Vagina (tissue), 2 donors: ENCODE data around the gene KCNG2. TPM values are rescaled to one million over a fixed set of nuclear protein-coding genes. Genes with fewer than 3 reads are reported as not detected.
A peak's percentile ranks its signal among the peaks of the same experiment; 100 is the strongest.

Experiments used
- DNase-seq, 2 donors: peaks; one replicate each; pipeline ENCODE4 v3.0.0-alpha.2; 2017; ENCODE audit errors: extremely low spot score in 2 of 2
- H3K27ac ChIP-seq: fragments of 200-600 bp; sonication (generic); one replicate; pipeline ENCODE4 v1.5.1; 2019
- H3K27me3 ChIP-seq: fragments of 200-600 bp; sonication (generic); one replicate; pipeline ENCODE4 v1.5.1; 2019
- H3K36me3 ChIP-seq, 2 donors: fragments of 200-600 bp; sonication (generic); one replicate each; pipeline ENCODE4 v1.5.1; 2017 to 2019
- H3K4me1 ChIP-seq: fragments of 200-600 bp; sonication (generic); one replicate; pipeline ENCODE4 v1.5.1; 2019
- H3K4me3 ChIP-seq, 2 donors: fragments of 200-600 bp; sonication (generic); 1 replicate in 1 of 2; 2 replicates in 1 of 2; pipeline ENCODE4 v1.5.1; 2016 to 2019
- H3K9me3 ChIP-seq: fragments of 200-600 bp; sonication (generic); one replicate; pipeline ENCODE4 v1.5.1; 2019
- POLR2A ChIP-seq, 2 donors: fragments of 450-650 bp; IDR thresholded peaks; one replicate each; pipeline ENCODE4 v1.6.1; 2017; ENCODE audit warnings: antibody characterized with exemption in 2 of 2, mild to moderate bottlenecking in 2 of 2, moderate library complexity in 2 of 2
- POLR2AphosphoS5 ChIP-seq, 2 donors: sonication (generic); formaldehyde crosslinking; IDR thresholded peaks; one replicate each; pipeline ENCODE4 v1.9.0; 2017; ENCODE audit warnings: antibody characterized with exemption in 2 of 2, mild to moderate bottlenecking in 2 of 2, low read depth in 1 of 2; ENCODE audit not compliant: insufficient read depth in 1 of 2
- intact Hi-C: fragments of 100-400 bp; cut with DNase I; formaldehyde crosslinking; loops from one replicate; pipeline ENCODE4 v1.15.1; 2023
- total RNA-seq: library from RNA; depleted of rRNA; stranded (reverse); fragments of >200 nt; gene quantifications from one replicate; pipeline ENCODE4 v1.2.3, GENCODE V29; 2016
- TF ChIP-seq, protein P1 (sequence below), 3 experiments: fragments of 450-650 bp in 2 of 3; fragments of 200-600 bp in 1 of 3; sonication (generic) in 1 of 3; IDR thresholded peaks; one replicate each; pipeline ENCODE4 v1.5.1; 2017 to 2019; ENCODE audit warnings: antibody characterized with exemption in 3 of 3, mild to moderate bottlenecking in 2 of 3, moderate library complexity in 2 of 3

The KCNG2 gene
- total RNA-seq, 1 donor from 2014 or later: not detected

DNA sequence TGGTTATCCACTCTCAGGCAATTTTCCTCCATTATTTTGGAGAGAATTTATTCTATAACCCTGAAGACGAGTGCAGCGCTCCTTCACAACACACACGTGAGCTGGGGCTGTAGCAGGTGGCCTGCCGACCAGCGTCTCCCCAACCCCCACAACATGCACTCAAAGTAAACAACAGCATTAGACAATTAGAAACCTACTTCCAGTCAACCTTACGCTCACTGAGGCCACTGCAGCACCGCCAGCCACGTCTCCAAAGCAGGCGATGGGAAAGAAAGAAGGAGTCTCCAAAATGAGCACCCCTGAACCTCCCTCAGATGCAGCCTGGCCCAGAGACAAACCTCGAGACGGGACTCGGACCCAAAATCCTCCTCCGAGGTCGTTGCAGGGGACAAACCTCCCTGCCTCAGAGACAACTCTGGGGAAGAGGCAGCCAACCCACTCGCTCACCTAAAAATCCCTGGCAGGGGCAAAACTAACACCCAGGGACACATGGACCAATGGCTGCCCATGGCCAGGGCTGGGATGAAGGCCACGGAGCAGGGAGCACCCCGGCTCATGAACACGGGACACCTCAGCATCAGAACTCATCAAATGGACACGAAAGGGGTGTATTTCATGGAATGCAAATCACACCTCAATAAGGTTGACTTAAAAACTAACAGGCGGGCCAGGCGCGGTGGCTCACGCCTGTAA lies 151.1 kb downstream of the KCNG2 start:
- H3K4me3 ChIP-seq: peak overlapping the region in 1 of 2 donors; percentile 89
- no peaks in the 10 kb centered on the region for H3K27me3 ChIP-seq
- DNase-seq: no peak
- H3K4me1 ChIP-seq: peaks cover 77% of the 10 kb centered on the region
- H3K36me3 ChIP-seq: no peaks in the 10 kb centered on the region
- intact Hi-C loops: no loop called here
- TF ChIP-seq POLR2AphosphoS5 (IDR thresholded peaks at IDR 0.05; ENCODE audit: insufficient read depth in 1 of 2, low read depth in 1 of 2): no peak
- TF ChIP-seq POLR2A (IDR thresholded peaks at IDR 0.05): no peak
- TF ChIP-seq, protein P1, sequence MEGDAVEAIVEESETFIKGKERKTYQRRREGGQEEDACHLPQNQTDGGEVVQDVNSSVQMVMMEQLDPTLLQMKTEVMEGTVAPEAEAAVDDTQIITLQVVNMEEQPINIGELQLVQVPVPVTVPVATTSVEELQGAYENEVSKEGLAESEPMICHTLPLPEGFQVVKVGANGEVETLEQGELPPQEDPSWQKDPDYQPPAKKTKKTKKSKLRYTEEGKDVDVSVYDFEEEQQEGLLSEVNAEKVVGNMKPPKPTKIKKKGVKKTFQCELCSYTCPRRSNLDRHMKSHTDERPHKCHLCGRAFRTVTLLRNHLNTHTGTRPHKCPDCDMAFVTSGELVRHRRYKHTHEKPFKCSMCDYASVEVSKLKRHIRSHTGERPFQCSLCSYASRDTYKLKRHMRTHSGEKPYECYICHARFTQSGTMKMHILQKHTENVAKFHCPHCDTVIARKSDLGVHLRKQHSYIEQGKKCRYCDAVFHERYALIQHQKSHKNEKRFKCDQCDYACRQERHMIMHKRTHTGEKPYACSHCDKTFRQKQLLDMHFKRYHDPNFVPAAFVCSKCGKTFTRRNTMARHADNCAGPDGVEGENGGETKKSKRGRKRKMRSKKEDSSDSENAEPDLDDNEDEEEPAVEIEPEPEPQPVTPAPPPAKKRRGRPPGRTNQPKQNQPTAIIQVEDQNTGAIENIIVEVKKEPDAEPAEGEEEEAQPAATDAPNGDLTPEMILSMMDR (IDR thresholded peaks at IDR 0.05): no peak
- no peaks in the 10 kb centered on the region for H3K9me3 ChIP-seq
- H3K27ac ChIP-seq: no peak overlapping the region

Other genes starting within 250 kb of the KCNG2 start
- 23.3 TPM for gene CTDP1, start 118.1 kb upstream of the KCNG2 start, total RNA-seq
- gene SLC66A2, start 153.7 kb downstream of the KCNG2 start, total RNA-seq: 32.2 TPM
- 32.2 TPM for gene HSBP1L1, start 166.7 kb downstream of the KCNG2 start, total RNA-seq
- gene TXNL4A, start 190.6 kb downstream of the KCNG2 start, total RNA-seq: 24.8 TPM
- 30.2 TPM for gene RBFA, start 236.5 kb downstream of the KCNG2 start, total RNA-seq